Mesenchymal stem cell (in vitro differentiated cells and primary cell): ENCODE data around the gene HPCAL1.

Experiments
- DNase-seq: peaks from one replicate; pipeline ENCODE4 v3.0.0-alpha.2; 2013
- H2AFZ ChIP-seq: one replicate; pipeline ENCODE4 v1.6.1; 2013; ENCODE audit warnings: low read depth, mild to moderate bottlenecking, control low read depth, inconsistent platforms, low read length, moderate library complexity
- H2AK5ac ChIP-seq: 2 replicates; pipeline ENCODE4 v1.6.1; 2013; ENCODE audit warnings: low read length, moderate library complexity, mild to moderate bottlenecking, inconsistent platforms; ENCODE audit not compliant: severe bottlenecking
- H2BK120ac ChIP-seq: one replicate; pipeline ENCODE4 v1.6.1; 2013; ENCODE audit warnings: low read depth, mild to moderate bottlenecking, inconsistent platforms, low read length, moderate library complexity
- H2BK12ac ChIP-seq, 2 experiments: one replicate each; pipeline ENCODE4 v1.6.1; 2013; ENCODE audit warnings: inconsistent platforms in 2 of 2, low read length in 2 of 2, mild to moderate bottlenecking in 2 of 2, moderate library complexity in 2 of 2, control low read depth in 1 of 2
- H2BK15ac ChIP-seq: one replicate; pipeline ENCODE4 v1.6.1; 2013; ENCODE audit warnings: mild to moderate bottlenecking, low read depth, inconsistent platforms; ENCODE audit not compliant: poor library complexity, severe bottlenecking
- H2BK5ac ChIP-seq: 2 replicates; pipeline ENCODE4 v1.6.1; 2013; ENCODE audit warnings: low read depth, mild to moderate bottlenecking, low read length, control low read depth, inconsistent platforms; ENCODE audit not compliant: poor library complexity, severe bottlenecking
- H3K14ac ChIP-seq, 2 experiments: one replicate each; pipeline ENCODE4 v1.6.1; 2013; ENCODE audit warnings: inconsistent platforms in 2 of 2, low read length in 2 of 2, control low read depth in 1 of 2, mild to moderate bottlenecking in 1 of 2, moderate library complexity in 1 of 2
- H3K18ac ChIP-seq, 2 experiments: one replicate each; pipeline ENCODE4 v1.6.1; 2013; ENCODE audit warnings: inconsistent platforms in 2 of 2, low read length in 2 of 2, control low read depth in 1 of 2, low read depth in 1 of 2, mild to moderate bottlenecking in 1 of 2
- H3K23ac ChIP-seq, 2 experiments: one replicate each; pipeline ENCODE4 v1.6.1; 2013; ENCODE audit warnings: inconsistent platforms in 2 of 2, low read length in 2 of 2, mild to moderate bottlenecking in 2 of 2, moderate library complexity in 2 of 2, control low read depth in 1 of 2
- H3K27ac ChIP-seq: 2 replicates; pipeline ENCODE4 v1.5.1; 2013; ENCODE audit warnings: mild to moderate bottlenecking, moderate library complexity, low read length, control low read depth, inconsistent platforms; ENCODE audit not compliant: poor library complexity, severe bottlenecking
- H3K27me3 ChIP-seq, 2 experiments: 2 replicates each; pipeline versions ENCODE4 v1.6.1 to v1.7.0; 2013; ENCODE audit warnings: low read length in 2 of 2, mild to moderate bottlenecking in 2 of 2, moderate library complexity in 2 of 2, control low read depth in 1 of 2, inconsistent platforms in 1 of 2; ENCODE audit not compliant: control insufficient read depth in 1 of 2, insufficient read depth in 1 of 2
- H3K36me3 ChIP-seq, 2 experiments: 2 replicates each; pipeline versions ENCODE4 v1.6.1 to v1.7.0; 2013; ENCODE audit warnings: low read length in 2 of 2, control low read depth in 1 of 2, inconsistent platforms in 1 of 2, low read depth in 1 of 2, mild to moderate bottlenecking in 1 of 2; ENCODE audit not compliant: insufficient read depth in 2 of 2, control insufficient read depth in 1 of 2
- H3K4ac ChIP-seq, 2 experiments: one replicate each; pipeline ENCODE4 v1.6.1; 2013; ENCODE audit warnings: inconsistent platforms in 2 of 2, low read length in 2 of 2, mild to moderate bottlenecking in 2 of 2, moderate library complexity in 2 of 2, control low read depth in 1 of 2, low read depth in 1 of 2
- H3K4me1 ChIP-seq: 2 replicates; pipeline ENCODE4 v1.6.1; 2013; ENCODE audit warnings: low read depth, low read length, control low read depth; ENCODE audit not compliant: control insufficient read depth, insufficient read depth
- H3K4me2 ChIP-seq: 2 replicates; pipeline ENCODE4 v1.6.1; 2013; ENCODE audit warnings: low read length, mild to moderate bottlenecking, inconsistent platforms; ENCODE audit not compliant: poor library complexity, severe bottlenecking
- H3K4me3 ChIP-seq, 2 experiments: 2 replicates each; pipeline versions ENCODE4 v1.5.1 to v1.7.0; 2013; ENCODE audit warnings: low read length in 2 of 2, mild to moderate bottlenecking in 2 of 2, control low read depth in 1 of 2, low read depth in 1 of 2; ENCODE audit not compliant: insufficient read depth in 1 of 2
- H3K79me1 ChIP-seq: replicated peaks from 2 replicates; pipeline ENCODE4 v1.6.1; 2013; ENCODE audit warnings: mild to moderate bottlenecking, control low read depth, low read length, inconsistent platforms; ENCODE audit not compliant: poor library complexity, severe bottlenecking
- H3K9ac ChIP-seq: 2 replicates; pipeline ENCODE4 v1.7.0; 2013; ENCODE audit warnings: mild to moderate bottlenecking, low read length, moderate library complexity
- H3K9me3 ChIP-seq: 2 replicates; pipeline ENCODE4 v1.7.0; 2013; ENCODE audit warnings: mild to moderate bottlenecking, low read length; ENCODE audit not compliant: control insufficient read depth
- H4K8ac ChIP-seq: one replicate; pipeline ENCODE4 v1.6.1; 2013; ENCODE audit warnings: inconsistent platforms, mild to moderate bottlenecking, low read length, moderate library complexity
- H4K91ac ChIP-seq: one replicate; pipeline ENCODE4 v1.6.1; 2013; ENCODE audit warnings: mild to moderate bottlenecking, low read length, inconsistent platforms
- WGBS: methylation state at CpG from one replicate; pipeline ENCODE4 v1.1.7; 2013; ENCODE audit warnings: mixed read lengths; 5-methylcytosine and 5-hydroxymethylcytosine counted together

HPCAL1 gene

DNA sequence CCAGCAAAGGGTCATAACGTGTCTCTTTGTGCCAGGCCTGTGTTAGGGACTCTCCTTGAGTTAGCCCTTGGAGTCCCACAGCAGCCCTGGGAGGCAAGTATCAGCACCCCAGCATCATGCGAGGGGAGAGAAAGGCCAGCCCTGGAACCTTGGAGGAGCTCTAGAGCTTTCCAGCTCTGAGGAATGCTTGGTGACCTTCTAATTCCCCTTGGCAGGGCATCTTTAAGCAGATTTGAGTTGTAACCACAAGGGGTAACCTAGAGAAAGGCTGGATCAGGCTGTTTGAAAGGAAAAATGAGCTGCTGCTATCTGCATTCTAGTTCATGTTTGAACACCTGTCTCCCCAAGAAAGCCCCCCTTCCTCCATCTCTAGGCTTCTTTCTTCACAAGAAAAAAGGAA, 169.3 kb downstream of the HPCAL1 start:
- Histone ChIP-seq H3K9me3 (no peaks in the 10 kb centered on the region), H2BK12ac (no peak overlapping the region), H3K4ac (no peak overlapping the region), H3K27ac (no peak overlapping the region), H4K91ac (no peak overlapping the region), H3K4me3 (no peak overlapping the region), H3K9ac (no peak overlapping the region), H3K4me1 (no peaks in the 10 kb centered on the region), H2AFZ (no peak overlapping the region), H3K4me2 (no peak overlapping the region), H3K18ac (no peak overlapping the region), H2AK5ac (no peak overlapping the region), H2BK120ac (no peak overlapping the region), H4K8ac (no peak overlapping the region), H2BK15ac (no peak overlapping the region), H3K14ac (no peak overlapping the region), H2BK5ac (no peak overlapping the region), H3K79me1 (no peaks in the 10 kb centered on the region), H3K23ac (no peak overlapping the region), H3K27me3 (peaks cover 0 to 40% of the 10 kb centered on the region in 2 experiments), H3K36me3 (no peaks in the 10 kb centered on the region)
- no peak for DNase-seq
- whole genome bisulfite sequencing, result 95% methylated on average over 2 of the region's 2 CpGs

- peaks cover 4% of the 10 kb centered on the region for H3K4me1 ChIP-seq
- no peaks in the 10 kb centered on the region for H3K36me3 ChIP-seq
- H3K9ac ChIP-seq, result no peak overlapping the region
- H3K27me3 ChIP-seq, result peaks cover 0 to 42% of the 10 kb centered on the region in 2 experiments
- H4K91ac ChIP-seq, result no peak overlapping the region
- H2BK15ac ChIP-seq, result no peak overlapping the region
- H2BK120ac ChIP-seq, result no peak overlapping the region
- H3K4me2 ChIP-seq, result no peak overlapping the region
- no peak overlapping the region for H3K4ac ChIP-seq
- H3K23ac ChIP-seq, result no peak overlapping the region
- H3K9me3 ChIP-seq, result no peaks in the 10 kb centered on the region
- WGBS, result 81% methylated on average over 4 of the region's 5 CpGs
- H3K4me3 ChIP-seq, result no peak overlapping the region
- no peak overlapping the region for H2BK5ac ChIP-seq
- no peak overlapping the region for H4K8ac ChIP-seq
- H3K14ac ChIP-seq, result no peak overlapping the region
- no peak overlapping the region for H2BK12ac ChIP-seq
- no peak overlapping the region for H2AFZ ChIP-seq
- no peaks in the 10 kb centered on the region for H3K79me1 ChIP-seq
- DNase-seq, result no peak
- no peak overlapping the region for H3K27ac ChIP-seq
- H3K18ac ChIP-seq, result no peak overlapping the region
- H2AK5ac ChIP-seq, result no peak overlapping the region
Observed at GRCh38 chr2:10473121-10473756, 170.5 kb downstream of the HPCAL1 start.

DNA sequence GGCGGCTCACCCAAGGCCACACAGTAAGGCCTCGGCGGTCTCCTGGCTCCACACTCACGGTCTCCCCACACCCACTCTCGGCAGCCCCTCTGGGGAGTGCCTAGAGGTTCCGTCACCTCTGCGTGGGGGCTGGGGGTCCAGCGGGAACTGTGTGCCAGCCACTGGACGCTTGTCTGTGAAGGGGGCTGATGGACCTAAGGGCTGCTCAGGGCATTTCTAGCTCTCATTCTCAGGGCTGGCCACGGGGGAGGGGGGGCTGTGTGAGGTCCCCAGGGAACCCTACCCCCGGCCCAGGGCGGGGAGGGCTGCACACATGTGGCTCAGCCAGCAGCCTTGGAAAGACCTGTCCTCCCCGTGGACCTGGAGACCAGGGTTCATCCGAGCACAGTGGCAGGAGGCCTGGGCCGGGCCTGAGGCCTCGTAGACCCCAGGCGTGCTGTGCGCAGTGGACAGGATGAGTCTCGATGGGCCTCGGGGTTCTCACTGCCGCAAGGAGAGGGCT, 172.6 kb downstream of the HPCAL1 start:
- no peak overlapping the region for H4K91ac ChIP-seq
- no peak overlapping the region for H3K27ac ChIP-seq
- no peak overlapping the region for H3K4ac ChIP-seq
- H3K36me3 ChIP-seq, result no peaks in the 10 kb centered on the region
- H3K27me3 ChIP-seq, result peaks cover 0 to 41% of the 10 kb centered on the region in 2 experiments
- H3K4me1 ChIP-seq, result peaks cover 4% of the 10 kb centered on the region
- no peak overlapping the region for H3K4me3 ChIP-seq
- WGBS, result 92% methylated on average over 21 of the region's 21 CpGs
- no peak overlapping the region for H3K4me2 ChIP-seq
- H3K14ac ChIP-seq, result no peak overlapping the region
- no peak overlapping the region for H3K18ac ChIP-seq
- H2AK5ac ChIP-seq, result no peak overlapping the region
- no peak overlapping the region for H2AFZ ChIP-seq
- no peak overlapping the region for H3K9ac ChIP-seq
- H4K8ac ChIP-seq, result no peak overlapping the region
- H2BK5ac ChIP-seq, result no peak overlapping the region
- H2BK15ac ChIP-seq, result no peak overlapping the region
- no peak overlapping the region for H2BK120ac ChIP-seq
- no peak overlapping the region for H3K23ac ChIP-seq
- no peaks in the 10 kb centered on the region for H3K79me1 ChIP-seq
- no peaks in the 10 kb centered on the region for H3K9me3 ChIP-seq
- H2BK12ac ChIP-seq, result no peak overlapping the region
- no peak for DNase-seq

DNA sequence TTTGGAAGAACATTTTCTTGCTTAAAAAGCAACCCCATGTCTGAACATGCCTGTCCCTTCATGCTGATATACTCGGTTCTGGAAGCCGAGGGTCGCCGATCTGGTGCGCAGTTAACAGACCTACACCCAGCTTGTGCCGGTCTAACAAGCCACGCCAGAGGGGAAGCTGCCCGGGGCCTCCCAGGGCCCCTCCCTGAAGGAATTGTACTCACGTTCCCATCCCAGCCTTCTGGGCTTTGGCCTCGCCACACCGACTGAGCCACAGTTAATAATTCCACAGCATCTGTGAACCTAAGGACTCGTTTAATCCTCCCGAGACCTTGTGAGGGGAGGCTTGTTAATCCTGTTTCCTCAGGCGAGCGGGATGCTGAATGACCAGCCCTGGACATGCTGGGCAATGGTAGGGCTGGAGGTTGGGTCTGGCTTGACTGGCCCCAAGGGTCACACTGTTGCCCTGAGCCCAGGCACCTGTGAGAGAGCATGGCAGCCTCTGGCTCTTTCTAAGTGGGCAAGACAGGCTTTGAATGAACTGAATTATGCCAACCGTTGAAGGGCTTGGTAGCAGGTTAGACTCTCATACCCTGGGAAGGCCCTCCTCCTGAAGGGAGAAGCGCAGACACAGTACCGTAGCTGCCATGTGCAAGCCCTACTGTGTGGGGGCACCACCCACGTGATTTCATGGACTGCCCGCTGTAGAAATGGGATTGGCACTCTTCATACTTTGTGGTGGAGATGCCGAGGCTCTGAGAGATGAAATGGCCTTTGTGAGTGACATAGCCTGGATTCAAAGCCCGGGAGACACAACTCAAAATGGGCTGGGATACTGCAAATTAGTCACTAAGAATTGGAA, 173.3 kb downstream of the HPCAL1 start:
- no peak overlapping the region for H2BK5ac ChIP-seq
- WGBS, result 89% methylated on average over 22 of the region's 22 CpGs
- no peak overlapping the region for H3K27ac ChIP-seq

More for the DNA sequence above, 173.3 kb downstream of the HPCAL1 start:
- H3K4me2 ChIP-seq, result no peak overlapping the region
- no peak overlapping the region for H4K8ac ChIP-seq
- peaks cover 0 to 39% of the 10 kb centered on the region in 2 experiments for H3K27me3 ChIP-seq
- no peak overlapping the region for H3K4ac ChIP-seq
- no peak for DNase-seq
- H3K4me1 ChIP-seq, result peaks cover 4% of the 10 kb centered on the region
- H3K9me3 ChIP-seq, result no peaks in the 10 kb centered on the region
- no peak overlapping the region for H2BK12ac ChIP-seq
- H2AK5ac ChIP-seq, result no peak overlapping the region
- no peak overlapping the region for H2BK15ac ChIP-seq
- no peak overlapping the region for H3K14ac ChIP-seq
- H3K18ac ChIP-seq, result no peak overlapping the region
- no peak overlapping the region for H2AFZ ChIP-seq
- no peak overlapping the region for H3K9ac ChIP-seq
- H3K79me1 ChIP-seq, result no peaks in the 10 kb centered on the region
- no peak overlapping the region for H2BK120ac ChIP-seq
- no peak overlapping the region for H4K91ac ChIP-seq
- no peak overlapping the region for H3K4me3 ChIP-seq
- no peaks in the 10 kb centered on the region for H3K36me3 ChIP-seq
- H3K23ac ChIP-seq, result no peak overlapping the region
